GM19238 (cell line): ENCODE measurements around the gene GRIP2.

Source experiments
- DNase-seq: peaks from one replicate; pipeline ENCODE4 v3.0.0; 2011; ENCODE audit warnings: low spot score; ENCODE audit not compliant: insufficient read length

Gene GRIP2

GRCh38 chr3:14562121-14562890, 22.2 kb upstream of the GRIP2 start:
- no peak for DNase-seq

- DNase-seq: no peak
Measured at GRCh38 chr3:14561051-14561960, 21.2 kb upstream of the GRIP2 start.

GRCh38 chr3:14560110-14560509, 20.0 kb upstream of the GRIP2 start:
- no peak for DNase-seq

- no peak for DNase-seq
Measured at GRCh38 chr3:14558029-14558428, 17.9 kb upstream of the GRIP2 start.

DNA sequence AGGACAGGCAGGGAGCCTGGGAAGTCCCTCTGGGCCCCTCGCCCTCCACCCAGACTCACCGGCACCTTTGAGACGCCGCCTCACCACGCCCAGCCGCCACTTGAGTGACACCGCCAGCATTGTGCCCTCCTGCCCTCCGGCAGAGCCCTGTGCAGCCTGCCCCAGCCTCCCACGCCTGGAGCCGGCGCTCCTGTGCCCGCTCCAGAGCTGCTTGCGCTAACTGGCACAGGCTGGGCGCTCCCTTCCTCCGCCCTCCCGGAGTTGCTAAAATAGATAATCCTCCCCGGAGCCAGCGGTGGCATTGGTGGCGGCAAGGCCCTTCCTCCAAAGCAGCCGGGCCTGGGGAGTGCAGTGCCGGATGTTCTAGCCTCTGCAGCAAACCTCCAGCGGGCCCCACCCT, 15.7 kb upstream of the GRIP2 start:
- no peak for DNase-seq

DNA sequence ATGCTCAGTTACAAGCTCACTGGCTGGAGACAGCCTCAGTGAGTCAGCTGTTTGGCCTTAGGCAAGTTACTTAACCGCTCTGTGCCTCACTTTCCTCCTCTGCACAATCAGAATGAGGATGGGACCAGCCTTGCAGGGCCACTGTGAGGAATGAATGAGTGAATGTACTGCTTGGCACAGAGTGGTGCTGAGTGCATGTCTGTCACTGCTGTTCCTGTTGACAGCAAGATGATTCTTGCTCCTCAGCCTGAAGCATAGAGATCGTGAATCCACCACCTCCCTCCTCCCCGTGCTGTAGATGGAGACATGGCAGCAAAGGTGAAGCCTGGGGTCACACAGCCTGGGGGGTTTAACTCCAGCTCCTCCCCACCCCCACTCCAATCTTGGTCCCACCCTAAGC, 14.6 kb upstream of the GRIP2 start:
- DNase-seq: no peak

GRCh38 chr3:14553871-14554270, 13.7 kb upstream of the GRIP2 start:
- no peak for DNase-seq

DNA sequence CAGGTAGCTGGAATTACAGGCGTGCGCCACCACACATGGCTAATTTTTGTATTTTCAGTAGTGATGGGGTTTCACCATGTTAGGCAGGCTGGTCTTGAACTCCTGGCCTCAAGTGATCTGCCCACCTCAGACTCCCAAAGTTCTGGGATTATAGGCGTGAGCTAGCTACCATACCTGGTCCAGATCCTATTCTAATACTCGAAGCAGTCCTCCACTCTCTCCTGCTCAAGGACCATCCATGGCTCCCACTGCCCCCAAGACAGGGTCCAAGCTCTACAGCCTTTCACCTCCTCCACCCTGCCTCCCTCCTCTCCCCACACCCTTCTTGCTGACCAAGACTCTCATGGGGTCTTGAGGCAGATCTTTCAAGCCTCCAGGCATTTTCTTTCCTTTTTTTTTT, 12.6 kb upstream of the GRIP2 start:
- DNase-seq: no peak

- DNase-seq: no peak
Measured at GRCh38 chr3:14552041-14552648, 12.0 kb upstream of the GRIP2 start.

GRCh38 chr3:14550651-14551611, 10.8 kb upstream of the GRIP2 start:
- DNase-seq: no peak

DNA sequence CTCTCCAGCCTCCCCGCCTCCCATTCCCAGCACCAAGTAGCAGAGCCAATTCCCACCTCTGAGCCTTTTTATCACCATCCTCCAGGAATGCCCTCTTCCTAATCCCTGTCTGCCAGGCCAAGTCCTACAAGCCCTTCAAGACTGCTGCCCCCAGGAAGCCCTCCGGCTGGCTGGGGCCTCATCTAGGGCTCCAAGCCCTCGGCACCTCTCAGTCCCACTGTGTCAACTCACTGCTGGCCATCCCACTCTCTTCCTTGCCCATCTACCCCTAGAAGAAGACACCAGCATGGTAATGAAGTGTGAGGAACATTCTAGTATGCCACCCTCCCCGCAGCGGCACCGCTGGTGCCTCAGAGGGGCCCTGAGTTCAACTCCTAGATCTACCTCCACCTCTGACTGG, 10.0 kb upstream of the GRIP2 start:
- DNase-seq: no peak

- DNase-seq: no peak
Measured at GRCh38 chr3:14549256-14549919, 9.2 kb upstream of the GRIP2 start.

DNA sequence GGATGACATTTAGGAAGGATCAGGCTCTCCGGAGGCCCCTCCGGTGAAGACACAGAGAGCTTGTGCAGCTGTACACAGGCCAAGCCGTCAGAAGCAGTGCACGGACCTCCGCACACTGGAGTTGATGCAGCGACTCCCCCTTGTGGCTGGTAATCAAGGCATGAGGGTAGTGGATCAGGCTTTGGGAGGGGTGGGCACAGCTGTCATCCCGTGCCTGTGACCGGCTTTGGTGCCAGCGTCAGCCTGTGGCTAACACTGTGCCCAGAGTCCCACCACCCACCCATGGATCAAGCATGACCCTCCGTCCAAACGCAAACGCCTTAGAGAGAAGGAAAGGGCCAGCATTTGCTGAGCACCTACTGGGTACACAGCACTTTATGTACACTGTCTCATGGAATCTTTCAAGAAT, 8.2 kb upstream of the GRIP2 start:
- DNase-seq: peak; percentile 35

GRCh38 chr3:14547693-14548092, 7.6 kb upstream of the GRIP2 start:
- no peak for DNase-seq

DNA sequence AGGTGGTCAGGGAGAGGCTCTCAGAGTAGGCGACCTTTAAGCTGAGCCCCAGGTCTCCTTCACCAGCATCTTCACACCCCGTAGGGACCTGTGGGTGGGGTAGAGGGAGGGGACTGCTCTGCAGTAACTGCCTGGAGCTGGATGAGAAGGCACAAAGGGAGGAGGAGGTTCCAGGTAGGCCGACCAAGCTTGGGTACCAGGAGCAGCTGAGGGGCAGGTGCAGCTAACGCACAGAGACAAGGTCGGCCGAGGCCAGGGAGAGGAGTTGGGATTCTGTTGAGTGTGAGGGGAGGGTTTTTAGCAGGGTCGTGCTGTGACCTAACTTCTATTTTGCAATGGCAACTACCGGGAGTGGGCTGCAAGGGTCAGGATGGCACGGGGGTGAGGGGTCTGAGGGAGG, 5.9 kb upstream of the GRIP2 start:
- DNase-seq: no peak

DNA sequence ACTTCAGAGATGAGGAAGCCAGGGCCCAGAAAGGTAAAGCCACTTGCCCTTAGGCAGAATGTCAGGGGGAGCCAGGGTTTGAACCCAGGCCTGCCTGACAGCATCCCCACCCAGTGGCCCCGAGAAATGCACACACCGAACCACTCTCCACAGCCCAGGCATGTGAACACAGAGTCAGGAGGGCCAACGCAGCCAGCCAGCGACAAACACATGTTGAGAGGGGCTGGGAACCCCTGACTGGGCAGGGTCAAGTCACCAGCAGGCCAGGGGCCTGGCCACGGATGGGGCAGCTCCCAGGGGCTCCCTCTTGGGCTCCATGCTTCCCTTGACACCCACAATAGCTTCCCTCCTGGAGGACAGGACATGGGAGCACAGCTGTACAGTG, 5.1 kb upstream of the GRIP2 start:
- no peak for DNase-seq

DNA sequence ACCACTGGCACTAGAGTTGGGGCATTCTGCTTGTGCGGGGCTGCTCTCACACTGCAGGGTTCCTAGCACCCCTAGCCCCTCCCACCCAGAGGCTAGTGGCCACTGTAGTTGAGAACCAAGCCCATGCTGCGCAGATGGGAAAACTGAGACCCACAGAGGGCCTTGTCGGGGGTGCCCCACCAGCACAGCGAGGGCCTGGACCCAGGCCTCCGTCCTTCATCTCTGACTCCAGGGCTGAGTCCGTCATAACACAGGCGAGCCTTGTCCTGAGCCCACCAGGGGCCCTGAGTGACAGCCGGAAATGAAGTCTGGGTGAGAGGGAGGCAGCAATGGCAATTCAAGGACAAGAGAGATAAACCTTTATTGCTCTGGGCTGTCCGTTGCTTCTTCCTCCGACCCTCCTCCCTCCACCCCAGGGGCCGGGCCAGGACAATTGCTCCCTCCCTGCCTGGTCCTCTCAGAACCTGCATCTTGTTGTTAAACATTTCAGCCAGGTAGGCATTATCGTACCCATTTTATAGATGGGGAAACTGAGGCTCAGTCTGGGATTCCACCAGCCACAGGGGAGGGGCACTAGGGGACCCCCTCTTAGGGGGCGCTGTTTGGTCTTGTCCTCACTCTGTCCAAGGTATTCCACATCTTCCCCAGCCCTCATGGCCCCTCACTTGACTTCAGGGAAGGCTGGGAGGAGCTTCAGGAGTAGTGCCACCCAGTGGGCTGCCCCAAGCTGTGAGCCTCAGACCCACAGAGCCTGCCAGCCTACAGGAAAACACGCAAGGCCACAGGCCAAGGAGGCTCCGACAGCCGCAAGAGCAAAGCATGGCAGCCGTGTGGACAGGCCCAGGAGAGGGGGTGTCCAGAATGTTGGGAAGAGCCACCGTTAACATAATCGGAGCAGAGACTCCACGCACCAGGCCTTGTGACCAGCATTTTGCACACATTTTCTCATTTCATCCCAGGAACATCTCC, 4.4 kb upstream of the GRIP2 start:
- no peak for DNase-seq

- DNase-seq: no peak
Measured at GRCh38 chr3:14543446-14543845, 3.3 kb upstream of the GRIP2 start.

GRCh38 chr3:14542656-14543055, 2.5 kb upstream of the GRIP2 start:
- DNase-seq: no peak
